Measurements from ENCODE around the gene OPTC.

DNA sequence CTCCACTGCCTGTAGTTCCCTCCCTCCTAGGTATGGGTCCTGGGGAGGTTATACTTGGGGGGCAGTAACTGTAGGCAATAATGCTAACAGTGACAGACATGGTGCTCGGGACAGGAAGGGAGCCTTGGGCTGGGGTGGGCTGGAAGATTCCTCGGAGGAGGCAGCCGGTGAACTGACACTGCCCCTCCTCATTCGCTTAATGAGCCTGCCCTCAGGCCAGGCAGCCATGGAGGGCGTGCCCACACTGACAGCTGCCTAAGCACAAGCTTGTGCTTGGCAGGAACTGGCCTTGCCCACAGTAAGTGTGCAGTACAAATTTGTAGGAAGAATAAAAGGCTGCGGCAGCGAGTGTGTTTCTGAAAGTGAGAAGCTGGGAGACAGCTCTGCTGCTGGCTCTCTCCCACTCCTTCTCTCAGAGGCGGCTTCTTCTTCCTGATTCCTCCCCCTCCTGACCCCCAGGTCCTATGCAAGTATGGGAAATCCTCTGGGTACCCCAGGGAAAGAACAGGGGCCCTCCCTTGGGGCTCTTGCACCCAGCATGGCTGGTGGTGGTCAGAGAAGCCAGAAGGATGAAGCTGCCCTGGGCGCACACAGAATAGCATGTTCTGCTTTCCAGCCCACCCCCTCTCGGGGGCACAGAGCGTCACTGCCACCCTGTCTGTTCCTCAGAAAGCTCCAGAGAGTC is 23.6 kb downstream of the OPTC start:
- no peak for TF ChIP-seq TAF1 (IDR thresholded peaks at IDR 0.05; ENCODE audit: borderline replicate concordance, low read depth, low read length)
- TF ChIP-seq POLR2AphosphoS5 (IDR thresholded peaks at IDR 0.05; ENCODE audit: low read depth, low read length), result no peak
